Sigmoid colon (tissue), 7 donors: ENCODE data around the gene SET. TPM values are rescaled to one million over a fixed set of nuclear protein-coding genes. Genes with fewer than 3 reads are reported as not detected.

Experiments
- DNase-seq: peaks from one replicate; pipeline ENCODE4 v3.0.0-alpha.2; 2019
- H3K27ac ChIP-seq, 4 donors: fragments of 200-600 bp; sonication (generic); one replicate each; pipeline ENCODE4 v1.5.1; 2016 to 2019; ENCODE audit warnings: mild to moderate bottlenecking in 1 of 4
- H3K27me3 ChIP-seq, 3 donors: fragments of 200-600 bp; sonication (generic); one replicate each; pipeline ENCODE4 v1.5.1; 2019; ENCODE audit warnings: mild to moderate bottlenecking in 1 of 3
- H3K36me3 ChIP-seq, 4 donors: fragments of 200-600 bp; sonication (generic); one replicate each; pipeline ENCODE4 v1.5.1; 2016 to 2019
- H3K4me1 ChIP-seq, 4 donors: fragments of 200-600 bp; sonication (generic); one replicate each; pipeline ENCODE4 v1.5.1; 2017 to 2019
- H3K4me3 ChIP-seq, 4 donors: fragments of 200-600 bp; sonication (generic); one replicate each; pipeline ENCODE4 v1.5.1; 2017 to 2019; ENCODE audit warnings: mild to moderate bottlenecking in 2 of 4, moderate library complexity in 1 of 4
- H3K9me3 ChIP-seq, 4 donors: fragments of 200-600 bp in 3 of 4; sonication (generic) in 3 of 4; one replicate each; pipeline versions ENCODE4 v1.5.1 to v1.6.1; 2013 to 2019
- EP300 ChIP-seq, 4 donors: sonication (generic); formaldehyde crosslinking; IDR thresholded peaks; one replicate each; pipeline ENCODE4 v1.6.1; 2017; ENCODE audit warnings: antibody characterized with exemption in 4 of 4
- POLR2A ChIP-seq, 2 donors: fragments of 450-650 bp; IDR thresholded peaks; one replicate each; pipeline ENCODE4 v1.6.1; 2016; ENCODE audit warnings: antibody characterized with exemption in 2 of 2, mild to moderate bottlenecking in 2 of 2, moderate library complexity in 2 of 2
- POLR2AphosphoS5 ChIP-seq, 4 donors: sonication (generic); formaldehyde crosslinking; IDR thresholded peaks; one replicate each; pipeline ENCODE4 v1.6.1; 2017; ENCODE audit warnings: antibody characterized with exemption in 4 of 4
- WGBS, 2 donors: extraction: QIAGEN DNeasy Blood & Tissue Kit; methylation state at CpG; one replicate each; pipeline ENCODE4 v1.1.7; 2013; 5-methylcytosine and 5-hydroxymethylcytosine counted together
- intact Hi-C: fragments of 100-400 bp; cut with DNase I; formaldehyde crosslinking; loops from one replicate; pipeline ENCODE4 v1.15.1; 2023
- polyA plus RNA-seq, 3 donors: library from polyadenylated mRNA; stranded (reverse); fragments of 200-250 nt; gene quantifications; one replicate each; pipeline ENCODE4 v1.2.3, GENCODE V29; 2013
- total RNA-seq, 4 donors: library from RNA; depleted of rRNA; stranded (reverse); fragments of >200 nt; gene quantifications; one replicate each; pipeline ENCODE4 v1.1.0, GENCODE V29; 2016
- TF ChIP-seq, protein P1 (sequence below), 4 experiments: fragments of 450-650 bp in 3 of 4; fragments of 200-600 bp in 1 of 4; IDR thresholded peaks; one replicate each; pipeline ENCODE4 v1.5.1; 2016 to 2019; ENCODE audit warnings: antibody characterized with exemption in 4 of 4, mild to moderate bottlenecking in 3 of 4, moderate library complexity in 2 of 4
- donor health status: healthy with polysubstance abuse.
- donor health status: Bipolar disorder and iron deficiency.
- donor health status: healthy.

Gene SET
- total and polyA plus RNA-seq, 7 donors = 77.2 to 195 (median 182) TPM

- 93 to 94% methylated on average over 13 of the region's 13 CpGs for WGBS, 2 donors
- TF ChIP-seq POLR2AphosphoS5 (IDR thresholded peaks at IDR 0.05) = no peak
- Histone ChIP-seq H3K27ac (no peak overlapping the region), H3K36me3 (no peaks in the 10 kb centered on the region), H3K4me3 (no peak overlapping the region), H3K9me3 (no peaks in the 10 kb centered on the region), H3K27me3 (no peaks in the 10 kb centered on the region), H3K4me1 (no peaks in the 10 kb centered on the region)
- peak; percentile 27 for DNase-seq
- intact Hi-C loops = no loop called here
Measured at GRCh38 chr9:128713411-128713780, 24.4 kb downstream of the SET start.

- H3K4me1 ChIP-seq = no peaks in the 10 kb centered on the region
- 94 to 96% methylated on average over 19 of the region's 19 CpGs for WGBS, 2 donors
- H3K9me3 ChIP-seq = no peaks in the 10 kb centered on the region
- intact Hi-C loops = no loop called here
- no peaks in the 10 kb centered on the region for H3K36me3 ChIP-seq
- no peak overlapping the region for H3K27ac ChIP-seq
- DNase-seq = peak; percentile 44
- TF ChIP-seq, protein P1, sequence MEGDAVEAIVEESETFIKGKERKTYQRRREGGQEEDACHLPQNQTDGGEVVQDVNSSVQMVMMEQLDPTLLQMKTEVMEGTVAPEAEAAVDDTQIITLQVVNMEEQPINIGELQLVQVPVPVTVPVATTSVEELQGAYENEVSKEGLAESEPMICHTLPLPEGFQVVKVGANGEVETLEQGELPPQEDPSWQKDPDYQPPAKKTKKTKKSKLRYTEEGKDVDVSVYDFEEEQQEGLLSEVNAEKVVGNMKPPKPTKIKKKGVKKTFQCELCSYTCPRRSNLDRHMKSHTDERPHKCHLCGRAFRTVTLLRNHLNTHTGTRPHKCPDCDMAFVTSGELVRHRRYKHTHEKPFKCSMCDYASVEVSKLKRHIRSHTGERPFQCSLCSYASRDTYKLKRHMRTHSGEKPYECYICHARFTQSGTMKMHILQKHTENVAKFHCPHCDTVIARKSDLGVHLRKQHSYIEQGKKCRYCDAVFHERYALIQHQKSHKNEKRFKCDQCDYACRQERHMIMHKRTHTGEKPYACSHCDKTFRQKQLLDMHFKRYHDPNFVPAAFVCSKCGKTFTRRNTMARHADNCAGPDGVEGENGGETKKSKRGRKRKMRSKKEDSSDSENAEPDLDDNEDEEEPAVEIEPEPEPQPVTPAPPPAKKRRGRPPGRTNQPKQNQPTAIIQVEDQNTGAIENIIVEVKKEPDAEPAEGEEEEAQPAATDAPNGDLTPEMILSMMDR (IDR thresholded peaks at IDR 0.05) = no peak
- TF ChIP-seq EP300 (IDR thresholded peaks at IDR 0.05) (no peak), POLR2A (IDR thresholded peaks at IDR 0.05) (no peak), POLR2AphosphoS5 (IDR thresholded peaks at IDR 0.05) (no peak)
- no peaks in the 10 kb centered on the region for H3K27me3 ChIP-seq
- no peak overlapping the region for H3K4me3 ChIP-seq
Measured at GRCh38 chr9:128713941-128714573, 25.0 kb downstream of the SET start.

- intact Hi-C loops = no loop called here
- no peak for TF ChIP-seq EP300 (IDR thresholded peaks at IDR 0.05)
- TF ChIP-seq, protein P1 (IDR thresholded peaks at IDR 0.05) = no peak
- TF ChIP-seq POLR2A (IDR thresholded peaks at IDR 0.05) = no peak
- TF ChIP-seq POLR2AphosphoS5 (IDR thresholded peaks at IDR 0.05) = no peak
- WGBS, 2 donors = 91 to 92% methylated on average over 24 of the region's 24 CpGs
Measured at GRCh38 chr9:128714586-128715435, 25.8 kb downstream of the SET start.

GRCh38 chr9:128715436-128715750 is 26.4 kb downstream of the SET start:
- no peaks in the 10 kb centered on the region for H3K4me1 ChIP-seq
- no peaks in the 10 kb centered on the region for H3K27me3 ChIP-seq
- H3K9me3 ChIP-seq = no peaks in the 10 kb centered on the region
- 90 to 92% methylated on average over 6 of the region's 6 CpGs for whole genome bisulfite sequencing, 2 donors
- intact Hi-C loops = no loop called here
- H3K36me3 ChIP-seq = no peaks in the 10 kb centered on the region
- H3K27ac ChIP-seq = no peak overlapping the region
- H3K4me3 ChIP-seq = no peak overlapping the region
- peak; percentile 21 for DNase-seq
- TF ChIP-seq POLR2AphosphoS5 (IDR thresholded peaks at IDR 0.05) (no peak), EP300 (IDR thresholded peaks at IDR 0.05) (no peak), POLR2A (IDR thresholded peaks at IDR 0.05) (no peak)
- TF ChIP-seq, protein P1 (IDR thresholded peaks at IDR 0.05) = no peak

More at GRCh38 chr9:128714586-128715435, 25.8 kb downstream of the SET start:
- Histone ChIP-seq H3K4me1 (no peaks in the 10 kb centered on the region), H3K4me3 (no peak overlapping the region), H3K27ac (no peak overlapping the region), H3K27me3 (no peaks in the 10 kb centered on the region), H3K9me3 (no peaks in the 10 kb centered on the region), H3K36me3 (no peaks in the 10 kb centered on the region)
- peak; percentile 48 for DNase-seq

DNA sequence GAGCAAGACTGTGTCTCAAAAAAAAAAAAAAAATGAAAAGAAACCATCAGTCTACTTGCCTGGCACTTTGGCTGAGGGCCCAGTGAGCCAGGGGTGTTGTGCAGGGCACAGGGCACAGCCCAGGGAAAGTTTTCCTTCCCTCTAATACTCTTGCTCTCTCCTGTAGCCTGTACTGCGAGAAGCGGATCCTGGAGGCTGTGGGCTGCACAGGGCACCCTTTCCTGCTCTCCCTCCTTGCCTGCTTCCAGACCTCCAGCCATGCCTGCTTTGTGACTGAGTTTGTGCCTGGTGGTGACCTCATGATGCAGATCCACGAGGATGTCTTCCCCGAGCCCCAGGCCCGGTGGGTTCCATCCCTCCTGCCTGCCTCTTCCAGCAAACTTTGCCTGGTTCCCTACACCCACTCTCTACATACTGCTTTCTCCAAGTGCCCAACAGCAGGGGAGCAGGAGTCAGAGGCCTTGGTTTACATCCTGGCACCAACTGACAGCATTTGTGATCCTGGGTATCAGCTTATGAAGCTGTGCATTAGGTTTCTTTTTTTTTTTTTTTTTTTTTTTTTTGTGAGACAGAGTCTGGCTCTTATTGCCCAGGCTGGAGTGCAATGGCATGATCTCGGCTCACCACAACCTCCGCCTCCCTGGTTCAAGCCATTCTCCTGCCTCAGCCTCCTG is 27.7 kb downstream of the SET start:
- no peaks in the 10 kb centered on the region for H3K4me1 ChIP-seq
- no peak for DNase-seq
- TF ChIP-seq EP300 (IDR thresholded peaks at IDR 0.05) (no peak), POLR2AphosphoS5 (IDR thresholded peaks at IDR 0.05) (no peak), POLR2A (IDR thresholded peaks at IDR 0.05) (no peak)
- TF ChIP-seq, protein P1 (IDR thresholded peaks at IDR 0.05) = no peak
- WGBS, 2 donors = 60 to 83% methylated on average over 7 of the region's 7 CpGs
- no peaks in the 10 kb centered on the region for H3K36me3 ChIP-seq
- intact Hi-C loops = no loop called here
- no peaks in the 10 kb centered on the region for H3K9me3 ChIP-seq
- no peaks in the 10 kb centered on the region for H3K27me3 ChIP-seq
- H3K27ac ChIP-seq = no peak overlapping the region
- H3K4me3 ChIP-seq = no peak overlapping the region
